Memory B cell (primary cell): Measurements from ENCODE around the gene MSL2.
"Not testable (repeated sequence)": the region's sequence is repeated elsewhere in the genome, so short reads cannot be mapped to it uniquely, and the experiment has no call there.

ENCODE experiments used
- ATAC-seq: fragments of 150-1000 bp; cut with Tn5 transposase; 2 replicates; pipeline ENCODE4 v1.10.0; 2021; ENCODE audit warnings: low read depth, mild to moderate bottlenecking, moderate library complexity
- DNase-seq, 2 donors: peaks; one replicate each; pipeline ENCODE4 v3.0.0; 2022; ENCODE audit warnings: low spot score in 2 of 2
- H3K27ac Mint-ChIP-seq: one replicate; pipeline ENCODE4 v1.8.0; 2022; ENCODE audit warnings: mild to moderate bottlenecking, moderate library complexity, mixed read lengths
- H3K27me3 Mint-ChIP-seq: one replicate; pipeline ENCODE4 v1.8.0; 2022; ENCODE audit warnings: mixed read lengths
- H3K36me3 Mint-ChIP-seq: one replicate; pipeline ENCODE4 v1.8.0; 2022; ENCODE audit warnings: mild to moderate bottlenecking, mixed read lengths
- H3K4me1 Mint-ChIP-seq: one replicate; pipeline ENCODE4 v1.8.0; 2022; ENCODE audit warnings: mixed read lengths
- H3K4me3 Mint-ChIP-seq: one replicate; pipeline ENCODE4 v1.8.0; 2022; ENCODE audit warnings: mild to moderate bottlenecking, moderate library complexity, mixed read lengths
- H3K9me3 Mint-ChIP-seq: one replicate; pipeline ENCODE4 v1.8.0; 2022; ENCODE audit warnings: mixed read lengths

The MSL2 gene

DNA sequence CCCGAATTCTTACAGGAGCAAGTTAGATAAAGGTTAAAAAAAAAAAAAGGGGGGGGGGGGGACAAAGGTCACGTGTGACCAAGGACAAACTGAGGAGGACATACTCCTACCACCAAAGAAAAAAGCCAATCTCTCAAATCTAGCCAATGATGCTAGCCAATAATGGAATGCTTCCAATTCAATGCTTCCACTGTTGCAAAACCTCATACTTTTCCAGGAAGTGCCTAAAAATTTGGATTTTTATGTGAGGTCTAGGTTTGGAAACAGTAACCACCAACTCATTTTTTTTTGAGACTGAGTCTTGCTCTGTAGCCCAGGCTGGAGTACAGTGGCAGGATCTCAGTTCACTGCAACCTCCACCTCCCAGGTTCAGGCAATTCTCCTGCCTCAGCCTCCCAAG lies 11.4 kb downstream of the MSL2 start:
- peaks cover 44% of the 10 kb centered on the region for H3K4me1 Mint-ChIP-seq
- H3K9me3 Mint-ChIP-seq, result no peaks in the 10 kb centered on the region
- H3K27me3 Mint-ChIP-seq, result no peaks in the 10 kb centered on the region
- H3K36me3 Mint-ChIP-seq, result peaks cover 3% of the 10 kb centered on the region
- no peak overlapping the region for H3K4me3 Mint-ChIP-seq
- DNase-seq (no peak), ATAC-seq (no peak)
- H3K27ac Mint-ChIP-seq, result no peak overlapping the region

DNA sequence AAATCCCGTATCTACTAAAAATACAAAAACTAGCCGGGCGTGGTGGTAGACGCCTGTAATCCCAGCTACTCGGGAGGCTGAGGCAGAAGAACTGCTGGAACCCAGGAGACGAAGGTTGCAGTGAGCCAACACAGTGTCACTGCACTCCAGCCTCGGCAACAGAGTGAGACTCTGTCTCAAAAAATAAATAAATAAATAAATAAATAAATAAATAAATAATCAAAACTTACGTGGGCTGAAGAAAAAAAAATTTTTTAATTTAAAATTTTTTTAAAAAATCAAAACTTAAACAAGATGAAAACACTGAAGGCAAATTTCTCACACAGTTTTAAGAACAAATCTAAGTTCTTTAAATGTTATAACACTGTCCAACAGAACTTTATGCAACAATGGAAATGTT lies 14.4 kb downstream of the MSL2 start:
- Mint-ChIP-seq H3K27ac (peak overlapping the region; percentile 59), H3K4me3 (peak overlapping the region; percentile 21), H3K27me3 (no peaks in the 10 kb centered on the region), H3K9me3 (no peaks in the 10 kb centered on the region), H3K36me3 (peaks cover 3% of the 10 kb centered on the region), H3K4me1 (peaks cover 39% of the 10 kb centered on the region)
- DNase-seq (no peak), ATAC-seq (no peak)

DNA sequence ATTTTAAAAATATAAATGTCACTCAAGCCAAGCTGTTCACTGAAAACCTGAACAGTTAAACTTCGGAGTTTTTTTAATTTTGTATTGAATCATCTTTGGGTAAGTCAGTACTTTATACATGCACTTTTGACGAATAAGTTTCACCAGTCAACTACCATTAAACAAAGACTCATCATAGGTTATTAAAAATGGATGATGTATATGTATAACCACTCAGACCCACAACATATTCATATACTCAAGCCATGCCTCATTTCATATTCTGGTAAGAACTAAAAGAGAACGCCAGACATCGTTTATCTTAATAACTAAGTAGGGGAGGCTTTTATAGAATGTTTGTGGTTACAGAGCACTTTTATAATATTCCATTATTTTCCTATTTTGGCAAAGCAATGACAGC lies 18.3 kb downstream of the MSL2 start:
- DNase-seq, result no peak
- H3K27me3 Mint-ChIP-seq, result no peaks in the 10 kb centered on the region
- no peaks in the 10 kb centered on the region for H3K9me3 Mint-ChIP-seq
- ATAC-seq, result no peak
- no peak overlapping the region for H3K27ac Mint-ChIP-seq
- H3K36me3 Mint-ChIP-seq, result peaks cover 3% of the 10 kb centered on the region
- H3K4me1 Mint-ChIP-seq, result peaks cover 30% of the 10 kb centered on the region
- no peak overlapping the region for H3K4me3 Mint-ChIP-seq

DNA sequence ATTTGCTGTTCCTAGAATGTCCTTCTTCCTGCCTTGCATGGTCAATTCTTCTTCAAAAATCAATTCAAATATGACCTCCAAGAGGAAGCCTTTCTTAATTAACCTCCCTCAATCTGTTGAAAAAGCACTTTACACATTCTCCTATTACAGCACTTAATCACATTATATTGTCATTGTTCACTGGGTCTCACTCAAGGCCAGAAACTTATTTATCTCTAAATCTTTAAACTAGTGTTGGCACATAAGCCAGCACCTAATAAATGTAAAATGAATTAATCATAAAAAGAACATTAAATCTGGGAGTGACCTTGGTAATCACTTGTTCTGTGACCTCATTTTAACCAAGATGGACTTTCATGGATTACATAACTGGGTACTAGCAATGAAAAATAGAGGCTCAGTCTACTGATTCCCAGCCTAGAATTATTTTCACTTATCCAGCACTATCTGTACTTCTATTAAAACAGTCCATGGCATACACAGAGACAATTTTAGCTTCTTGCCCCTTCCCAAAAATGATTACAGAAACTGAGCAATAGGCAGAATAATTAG lies 22.1 kb downstream of the MSL2 start:
- ATAC-seq (no peak), DNase-seq (no peak)
- Mint-ChIP-seq H3K9me3 (no peaks in the 10 kb centered on the region), H3K4me3 (no peak overlapping the region), H3K4me1 (peaks cover 15% of the 10 kb centered on the region), H3K36me3 (no peaks in the 10 kb centered on the region), H3K27ac (no peak overlapping the region), H3K27me3 (no peaks in the 10 kb centered on the region)

DNA sequence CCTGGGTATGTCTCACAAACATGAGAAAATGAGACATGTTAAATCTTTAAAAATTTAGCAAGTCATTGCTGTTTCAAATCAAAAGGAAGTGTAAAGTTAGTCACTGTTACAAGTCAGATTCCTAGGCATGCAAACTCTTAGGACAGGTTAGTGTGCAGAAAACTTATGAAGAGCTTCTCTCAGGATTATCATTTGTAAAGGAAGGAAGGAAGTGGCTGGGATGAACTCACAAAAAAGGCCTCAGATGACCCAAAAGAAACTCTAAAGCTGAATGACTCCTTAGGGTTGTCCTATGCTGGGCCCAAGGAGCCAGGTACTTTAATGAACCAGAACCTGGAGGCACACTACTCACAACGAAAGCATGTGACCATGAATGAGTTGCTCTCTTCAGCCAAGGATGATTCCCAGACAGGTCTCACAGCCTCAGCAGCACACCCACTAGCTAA lies 25.0 kb downstream of the MSL2 start:
- no peak for ATAC-seq
- H3K27ac Mint-ChIP-seq, result peak overlapping the region; percentile 62
- H3K36me3 Mint-ChIP-seq, result peaks cover 5% of the 10 kb centered on the region
- H3K4me1 Mint-ChIP-seq, result peaks cover 16% of the 10 kb centered on the region
- no peak overlapping the region for H3K4me3 Mint-ChIP-seq
- H3K27me3 Mint-ChIP-seq, result no peaks in the 10 kb centered on the region
- DNase-seq, result no peak
- peaks cover 3% of the 10 kb centered on the region for H3K9me3 Mint-ChIP-seq

DNA sequence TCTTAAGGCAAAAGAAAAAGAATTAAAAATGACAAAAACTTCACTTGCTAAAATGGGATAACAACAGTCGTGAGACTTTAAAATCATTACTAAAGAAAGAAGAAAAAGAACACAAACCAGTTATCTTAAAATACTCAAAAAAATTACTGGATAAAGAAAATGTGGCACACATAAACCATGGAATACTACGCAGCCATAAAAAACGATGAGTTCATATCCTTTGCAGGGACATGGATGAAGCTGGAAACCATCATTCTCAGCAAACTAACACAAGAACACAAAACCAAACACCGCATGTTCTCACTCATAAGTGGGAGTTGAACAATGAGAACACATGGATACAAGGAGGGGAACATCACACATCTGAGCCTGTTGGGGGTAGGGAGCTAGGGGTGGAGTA lies 27.9 kb downstream of the MSL2 start:
- H3K4me1 Mint-ChIP-seq, result peaks cover 26% of the 10 kb centered on the region
- H3K27ac Mint-ChIP-seq, result peak overlapping the region; percentile 48
- not testable (repeated sequence) for DNase-seq, ATAC-seq, H3K9me3 Mint-ChIP-seq, H3K27me3 Mint-ChIP-seq, H3K36me3 Mint-ChIP-seq, H3K4me3 Mint-ChIP-seq

DNA sequence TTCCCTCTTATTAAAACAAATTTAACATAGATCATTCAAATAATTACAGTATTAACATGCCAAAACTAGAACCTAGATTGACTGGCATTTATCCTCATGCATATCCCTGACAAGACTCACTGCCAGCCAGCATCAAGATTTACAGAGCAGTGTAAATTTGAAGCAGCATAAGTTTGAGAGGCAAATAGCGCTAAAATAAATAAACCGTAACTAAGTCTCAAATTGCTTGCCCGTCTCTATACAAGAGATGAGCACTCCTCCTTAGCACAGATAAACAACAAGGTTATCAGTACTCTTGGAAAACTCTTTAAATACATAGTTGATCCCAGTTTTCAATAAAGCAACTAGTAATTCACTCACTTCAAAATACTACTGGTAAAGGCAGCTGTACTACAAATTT lies 29.6 kb downstream of the MSL2 start:
- H3K9me3 Mint-ChIP-seq, result peaks cover 3% of the 10 kb centered on the region
- peaks cover 29% of the 10 kb centered on the region for H3K4me1 Mint-ChIP-seq
- peaks cover 10% of the 10 kb centered on the region for H3K36me3 Mint-ChIP-seq
- peak overlapping the region; percentile 53 for H3K27ac Mint-ChIP-seq
- DNase-seq (no peak), ATAC-seq (no peak)
- H3K4me3 Mint-ChIP-seq, result no peak overlapping the region
- H3K27me3 Mint-ChIP-seq, result no peaks in the 10 kb centered on the region

DNA sequence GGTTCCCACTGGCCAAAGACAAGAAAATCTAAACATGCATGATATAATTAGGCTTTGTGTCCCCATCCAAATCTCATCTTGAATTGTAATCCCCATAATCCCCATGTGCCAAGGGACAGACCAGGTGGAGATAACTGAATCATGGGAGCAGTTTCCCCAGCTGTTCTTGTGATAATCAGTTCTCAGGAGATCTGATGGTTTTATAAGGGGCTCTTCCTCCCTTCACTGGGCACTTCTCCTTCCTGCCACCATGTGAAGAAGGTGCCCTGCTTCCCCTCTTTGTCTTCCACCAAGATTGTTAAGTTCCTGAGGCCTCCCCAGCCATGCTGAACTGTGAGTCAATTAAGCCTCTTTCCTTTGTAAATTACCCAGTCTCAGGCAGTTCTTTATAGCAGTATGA lies 32.5 kb downstream of the MSL2 start:
- peak overlapping the region; percentile 56 for H3K27ac Mint-ChIP-seq
- not testable (repeated sequence) for H3K9me3 Mint-ChIP-seq, H3K4me3 Mint-ChIP-seq, H3K27me3 Mint-ChIP-seq, DNase-seq
- peaks cover 32% of the 10 kb centered on the region for H3K4me1 Mint-ChIP-seq
- peaks cover 18% of the 10 kb centered on the region for H3K36me3 Mint-ChIP-seq
- ATAC-seq, result peak; percentile 34

DNA sequence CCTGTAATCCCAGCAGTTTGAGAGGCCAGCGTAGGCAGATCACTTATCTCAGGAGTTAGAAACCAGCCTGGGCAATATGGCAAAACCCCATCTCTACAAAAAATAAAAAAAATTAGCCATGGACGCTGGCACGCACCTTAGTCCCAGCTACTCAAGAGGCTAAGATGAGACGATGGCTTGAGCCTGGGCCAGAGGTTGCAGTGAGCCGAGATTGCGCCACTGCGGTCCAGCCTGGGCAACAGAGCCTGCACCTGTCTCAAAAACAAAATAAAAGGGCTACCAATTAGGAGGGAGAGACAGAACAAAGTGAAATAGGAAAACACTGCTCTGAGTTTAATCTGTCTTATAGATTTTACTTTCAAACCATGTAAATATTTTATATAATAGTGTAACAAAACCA lies 33.8 kb downstream of the MSL2 start:
- no peaks in the 10 kb centered on the region for H3K27me3 Mint-ChIP-seq
- H3K36me3 Mint-ChIP-seq, result peaks cover 18% of the 10 kb centered on the region
- DNase-seq, result no peak
- H3K27ac Mint-ChIP-seq, result no peak overlapping the region
- H3K4me1 Mint-ChIP-seq, result peaks cover 32% of the 10 kb centered on the region
- no peaks in the 10 kb centered on the region for H3K9me3 Mint-ChIP-seq
- no peak overlapping the region for H3K4me3 Mint-ChIP-seq
- no peak for ATAC-seq

DNA sequence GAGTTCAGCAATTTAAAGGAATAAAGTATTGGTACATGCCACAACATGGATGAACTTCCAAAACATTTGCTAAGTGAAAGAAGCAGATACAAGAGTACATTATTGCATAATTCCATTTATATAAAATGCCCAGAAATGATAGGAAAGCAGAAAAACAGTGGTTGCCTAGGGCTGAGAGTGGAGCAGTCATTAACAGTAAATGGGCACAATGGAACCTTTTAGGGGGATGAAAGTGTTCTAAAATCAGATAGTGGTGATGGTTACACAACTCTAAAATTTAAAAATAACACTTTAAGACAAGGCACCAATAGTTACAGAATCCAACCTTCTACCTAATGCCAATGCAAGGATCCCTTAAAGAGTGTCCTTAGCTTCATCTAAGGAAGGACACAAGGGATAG lies 34.6 kb downstream of the MSL2 start:
- no peak for DNase-seq
- no peak for ATAC-seq
- H3K27ac Mint-ChIP-seq, result peak overlapping the region; percentile 84
- peaks cover 18% of the 10 kb centered on the region for H3K36me3 Mint-ChIP-seq
- H3K4me3 Mint-ChIP-seq, result no peak overlapping the region
- no peaks in the 10 kb centered on the region for H3K27me3 Mint-ChIP-seq
- H3K9me3 Mint-ChIP-seq, result no peaks in the 10 kb centered on the region
- H3K4me1 Mint-ChIP-seq, result peaks cover 32% of the 10 kb centered on the region

DNA sequence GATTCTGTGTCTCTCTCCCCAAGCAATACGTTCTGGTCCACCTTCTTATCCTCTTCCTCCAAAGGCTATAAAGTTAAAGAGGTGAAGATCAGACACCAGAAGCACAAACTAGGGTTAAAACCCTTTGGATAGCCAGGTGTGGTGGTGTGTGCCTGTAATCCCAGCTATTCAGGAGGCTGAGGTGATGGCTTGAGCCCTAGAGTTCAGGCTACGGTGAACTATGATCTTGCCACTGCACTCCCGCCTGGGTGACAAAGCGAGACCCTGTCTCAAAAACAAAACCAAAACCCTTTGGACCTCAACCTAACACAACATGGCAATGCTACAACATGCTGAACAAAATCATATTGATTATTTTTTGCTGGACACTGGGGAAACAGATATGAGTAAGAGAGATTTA lies 43.2 kb downstream of the MSL2 start:
- H3K9me3 Mint-ChIP-seq, result no peaks in the 10 kb centered on the region
- no peaks in the 10 kb centered on the region for H3K27me3 Mint-ChIP-seq
- H3K4me3 Mint-ChIP-seq, result no peak overlapping the region
- peaks cover 24% of the 10 kb centered on the region for H3K36me3 Mint-ChIP-seq
- H3K27ac Mint-ChIP-seq, result peak overlapping the region; percentile 58
- DNase-seq (no peak), ATAC-seq (no peak)
- H3K4me1 Mint-ChIP-seq, result peaks cover 25% of the 10 kb centered on the region

DNA sequence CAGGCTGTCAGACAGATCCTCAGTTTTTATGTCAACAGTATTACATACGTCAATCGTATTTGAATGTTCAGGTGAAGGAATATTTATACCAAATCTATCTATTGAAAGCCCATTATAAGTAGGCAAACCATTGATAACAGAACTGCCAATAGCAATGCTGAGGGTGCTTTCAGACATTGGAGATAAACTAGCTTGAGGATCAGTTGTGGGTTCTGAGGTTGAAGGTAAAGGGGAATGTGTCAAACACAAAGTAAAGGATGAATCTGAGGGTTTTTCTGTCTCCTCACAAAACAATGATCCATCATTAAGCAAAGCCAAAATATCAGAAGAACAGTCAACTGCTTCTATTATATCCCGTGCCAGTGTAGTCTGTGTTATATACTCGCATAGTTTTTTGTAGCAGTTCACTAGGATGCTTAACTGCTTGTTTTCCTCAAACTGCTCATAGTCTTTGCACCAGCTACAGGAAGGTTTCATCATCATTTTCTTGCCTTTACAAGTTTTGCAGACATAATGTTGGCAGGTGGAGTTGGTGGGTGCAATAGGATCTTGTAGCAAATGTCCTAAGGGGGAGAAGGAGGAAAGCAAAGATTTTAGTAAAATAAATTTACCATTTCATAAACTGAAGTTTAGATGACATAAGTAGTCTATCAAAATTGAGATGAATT lies 43.8 kb downstream of the MSL2 start:
- H3K9me3 Mint-ChIP-seq, result no peaks in the 10 kb centered on the region
- H3K27ac Mint-ChIP-seq, result peak overlapping the region; percentile 58
- peaks cover 26% of the 10 kb centered on the region for H3K4me1 Mint-ChIP-seq
- peaks cover 24% of the 10 kb centered on the region for H3K36me3 Mint-ChIP-seq
- ATAC-seq (no peak), DNase-seq (no peak)
- H3K4me3 Mint-ChIP-seq, result no peak overlapping the region
- no peaks in the 10 kb centered on the region for H3K27me3 Mint-ChIP-seq

DNA sequence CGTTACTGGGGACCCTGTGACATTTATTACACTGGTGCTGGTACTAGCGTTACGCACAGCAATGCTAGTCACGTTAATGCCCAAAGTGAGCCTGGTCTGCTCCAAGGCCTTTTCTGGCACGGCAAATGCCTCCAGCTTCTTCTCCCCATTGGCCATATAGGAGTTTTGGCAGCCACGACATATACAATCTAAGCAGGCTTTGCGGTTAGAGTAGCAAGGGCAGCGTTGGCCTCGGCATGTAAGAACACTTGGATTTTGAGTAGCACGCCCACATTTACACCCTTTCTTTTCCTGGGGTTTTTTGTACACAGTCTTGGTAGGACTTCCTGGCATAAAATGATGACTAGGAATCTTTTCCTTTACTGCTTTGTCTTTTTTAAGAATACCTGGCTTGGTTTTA lies 44.9 kb downstream of the MSL2 start:
- H3K27ac Mint-ChIP-seq, result no peak overlapping the region
- H3K27me3 Mint-ChIP-seq, result no peaks in the 10 kb centered on the region
- no peaks in the 10 kb centered on the region for H3K9me3 Mint-ChIP-seq
- no peak for ATAC-seq
- no peak overlapping the region for H3K4me3 Mint-ChIP-seq
- H3K4me1 Mint-ChIP-seq, result peaks cover 24% of the 10 kb centered on the region
- H3K36me3 Mint-ChIP-seq, result peaks cover 24% of the 10 kb centered on the region
- no peak for DNase-seq

DNA sequence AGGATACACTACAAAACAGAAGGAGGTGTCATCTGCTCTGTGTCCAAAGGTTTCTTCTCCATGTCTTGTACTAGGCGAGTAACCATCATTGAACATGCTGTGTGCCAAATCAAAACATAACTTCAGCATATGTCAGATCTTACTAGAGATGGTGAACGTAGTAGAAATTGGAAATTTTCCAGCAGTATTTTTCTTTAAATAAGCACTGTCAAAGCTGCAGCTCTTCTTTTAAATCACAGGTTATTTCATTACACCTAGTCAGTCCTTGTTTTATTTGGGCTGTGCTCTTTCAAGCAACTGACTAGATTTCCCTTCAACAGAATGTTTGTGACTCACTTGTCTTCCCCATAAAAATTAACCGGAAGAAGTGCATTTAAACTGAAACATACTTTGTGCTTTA lies 46.5 kb downstream of the MSL2 start:
- H3K36me3 Mint-ChIP-seq, result peaks cover 22% of the 10 kb centered on the region
- H3K27me3 Mint-ChIP-seq, result no peaks in the 10 kb centered on the region
- no peak overlapping the region for H3K4me3 Mint-ChIP-seq
- no peak for DNase-seq
- peak overlapping the region; percentile 74 for H3K27ac Mint-ChIP-seq
- ATAC-seq, result no peak
- no peaks in the 10 kb centered on the region for H3K9me3 Mint-ChIP-seq
- H3K4me1 Mint-ChIP-seq, result peaks cover 19% of the 10 kb centered on the region
